Cardiac fibroblast (primary cell): ENCODE results near the gene MVB12B.

Experiments used
- DNase-seq, 2 donors: peaks; one replicate each; pipeline versions ENCODE4 v3.0.0 to v3.0.0-alpha.2; 2010; ENCODE audit warnings: low read depth in 2 of 2
- H3K4me3 ChIP-seq, 2 donors: replicated peaks in 1 of 2; 1 replicate in 1 of 2; 2 replicates in 1 of 2; pipeline ENCODE4 v1.5.1; 2011; ENCODE audit warnings: low read depth in 2 of 2, low read length in 2 of 2, mild to moderate bottlenecking in 2 of 2, moderate library complexity in 1 of 2
- CTCF ChIP-seq: IDR thresholded peaks from one replicate; pipeline ENCODE4 v1.5.1; 2011; ENCODE audit warnings: low read depth, mild to moderate bottlenecking, low read length, inconsistent platforms

MVB12B gene

DNA sequence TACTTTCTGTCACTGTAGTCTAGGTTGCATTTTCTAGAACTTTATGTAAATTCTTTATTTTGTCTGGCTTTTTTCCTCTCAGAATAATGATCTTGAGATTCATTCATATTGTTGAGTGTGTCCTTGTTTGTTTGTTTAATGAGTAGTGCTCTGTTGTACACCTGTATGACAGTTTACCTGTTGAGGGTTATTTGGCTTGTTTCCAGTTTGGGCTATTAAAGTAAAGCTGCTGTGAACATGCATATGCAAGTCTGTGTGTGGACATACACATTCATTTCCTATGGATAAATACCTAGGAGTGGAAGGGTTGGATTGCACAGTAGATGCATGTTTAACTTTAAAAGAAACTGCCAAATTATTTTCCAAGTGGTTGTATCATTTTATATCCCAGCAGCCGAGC lies 30.4 kb downstream of the MVB12B start:
- TF ChIP-seq CTCF = no peak
- H3K4me3 ChIP-seq = no peak overlapping the region
- DNase-seq = no peak

GRCh38 chr9:126360073-126360472 lies 33.4 kb downstream of the MVB12B start:
- DNase-seq = no peak
- H3K4me3 ChIP-seq = no peak overlapping the region
- no peak for TF ChIP-seq CTCF

DNA sequence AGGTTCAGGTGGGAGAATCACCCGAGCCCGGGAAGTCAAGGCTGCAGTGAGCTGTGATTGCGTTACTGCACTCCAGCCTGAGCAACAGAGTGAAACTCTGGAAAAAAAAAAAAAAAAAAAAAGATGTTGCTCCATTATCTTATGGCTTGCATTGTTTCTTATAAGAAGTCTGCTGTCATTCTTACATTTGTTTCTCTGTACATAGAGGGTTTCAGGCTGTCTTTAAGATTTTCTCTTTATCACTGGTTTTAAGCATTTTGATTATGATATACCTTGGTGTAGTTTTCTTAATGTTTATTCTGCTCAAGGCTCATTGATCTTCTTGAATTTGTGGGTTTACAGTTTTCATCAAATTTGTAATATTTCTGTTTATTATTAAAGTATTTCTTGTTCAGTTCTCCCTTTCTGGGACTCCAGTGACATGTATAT lies 35.2 kb downstream of the MVB12B start:
- TF ChIP-seq CTCF = no peak
- no peak overlapping the region for H3K4me3 ChIP-seq
- no peak for DNase-seq

DNA sequence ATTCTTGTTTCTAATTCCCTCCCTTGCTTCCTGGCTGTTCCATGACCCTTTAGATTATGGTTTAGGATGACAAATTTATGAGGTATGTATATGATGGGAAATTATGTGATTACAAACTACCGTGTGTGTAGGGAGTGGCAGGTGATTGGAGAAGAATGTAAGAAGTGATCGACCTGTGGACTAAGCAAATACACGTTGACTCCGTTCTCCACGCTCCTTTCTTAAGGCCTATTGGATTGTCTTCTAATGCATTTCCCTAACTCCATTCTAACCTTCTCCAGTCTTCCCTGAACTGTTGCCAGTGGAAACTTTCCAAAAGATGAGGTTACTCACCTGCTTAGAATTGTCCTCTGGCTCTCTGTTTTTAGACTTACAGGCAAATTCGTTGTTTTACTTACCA lies 36.6 kb downstream of the MVB12B start:
- no peak for TF ChIP-seq CTCF
- no peak overlapping the region for H3K4me3 ChIP-seq
- no peak for DNase-seq

GRCh38 chr9:126363847-126364671 lies 37.4 kb downstream of the MVB12B start:
- TF ChIP-seq CTCF = no peak
- DNase-seq = peak; percentile 26 to 33
- H3K4me3 ChIP-seq = no peak overlapping the region

DNA sequence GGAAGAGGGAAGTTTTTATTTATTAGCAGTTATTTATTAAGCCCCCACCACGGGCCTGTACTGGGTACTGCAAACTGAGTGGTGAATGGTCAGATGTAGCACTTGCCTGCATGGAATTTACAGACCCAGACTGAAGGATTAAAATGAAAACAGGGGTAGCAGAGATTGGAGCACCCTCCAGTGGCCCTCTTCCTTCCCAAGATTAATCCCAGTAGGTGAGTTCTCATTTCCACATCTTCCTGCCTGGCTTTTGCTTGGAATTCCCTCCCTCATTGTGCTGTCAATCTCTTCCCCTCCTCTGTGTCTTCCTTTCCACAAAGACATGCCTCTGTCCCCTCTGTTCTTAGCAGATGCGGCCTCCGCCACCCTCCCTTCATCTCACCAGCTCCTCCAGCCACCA lies 39.2 kb downstream of the MVB12B start:
- no peak for DNase-seq
- no peak overlapping the region for H3K4me3 ChIP-seq
- no peak for TF ChIP-seq CTCF
